SK-N-SH treated with all-trans-retinoic acid at 6 μM for 48 hours (cell line): Measurements from ENCODE around the gene DEGS2.

Experiments used
- ARNTL ChIP-seq: fragments of 450-650 bp; formaldehyde crosslinking; IDR thresholded peaks from 2 replicates; pipeline ENCODE4 v1.5.0; 2020; ENCODE audit warnings: low read depth, mild to moderate bottlenecking, moderate library complexity, borderline replicate concordance
- BACH2 ChIP-seq: fragments of 250-450 bp; sonication (Bioruptor Pico); IDR thresholded peaks from 2 replicates; pipeline ENCODE4 v1.9.0; 2021; ENCODE audit warnings: mild to moderate bottlenecking, borderline replicate concordance
- ESRRG ChIP-seq: fragments of 250-450 bp; sonication (Bioruptor Pico); IDR thresholded peaks from 2 replicates; pipeline ENCODE4 v1.6.1; 2021; ENCODE audit warnings: mild to moderate bottlenecking
- GLIS3 ChIP-seq: fragments of 250-450 bp; sonication (Bioruptor Pico); IDR thresholded peaks from 2 replicates; pipeline ENCODE4 v1.5.0; 2020; ENCODE audit warnings: mild to moderate bottlenecking, moderate library complexity
- ISL1 ChIP-seq: fragments of 250-450 bp; sonication (Bioruptor Pico); IDR thresholded peaks from 2 replicates; pipeline ENCODE4 v2.1.2; 2022; ENCODE audit warnings: mild to moderate bottlenecking, moderate library complexity
- RARB ChIP-seq: fragments of 250-450 bp; sonication (Bioruptor Pico); IDR thresholded peaks from 2 replicates; pipeline ENCODE4 v1.8.0; 2021; ENCODE audit warnings: mild to moderate bottlenecking, moderate library complexity
- SNAI2 ChIP-seq: fragments of 250-450 bp; sonication (Bioruptor Pico); IDR thresholded peaks from 2 replicates; pipeline ENCODE4 v1.5.0; 2020; ENCODE audit warnings: mild to moderate bottlenecking, moderate library complexity
- TOX ChIP-seq: fragments of 250-450 bp; sonication (Bioruptor Pico); IDR thresholded peaks from 2 replicates; pipeline ENCODE4 v1.8.0; 2021; ENCODE audit warnings: mild to moderate bottlenecking, moderate library complexity, borderline replicate concordance
- ZC3H10 ChIP-seq: fragments of 250-450 bp; sonication (Bioruptor Pico); IDR thresholded peaks from 2 replicates; pipeline ENCODE4 v1.5.1; 2021; ENCODE audit warnings: mild to moderate bottlenecking, moderate library complexity
- TF ChIP-seq, protein P1 (sequence below): fragments of 250-450 bp; sonication (Bioruptor Pico); IDR thresholded peaks from 2 replicates; pipeline ENCODE4 v1.8.0; 2021; ENCODE audit warnings: low read depth, mild to moderate bottlenecking, moderate library complexity, borderline replicate concordance
- TF ChIP-seq, protein P2 (sequence below): fragments of 250-450 bp; sonication (Bioruptor Pico); IDR thresholded peaks from 2 replicates; pipeline ENCODE4 v1.8.0; 2020; ENCODE audit warnings: mild to moderate bottlenecking, moderate library complexity, borderline replicate concordance

DNA sequence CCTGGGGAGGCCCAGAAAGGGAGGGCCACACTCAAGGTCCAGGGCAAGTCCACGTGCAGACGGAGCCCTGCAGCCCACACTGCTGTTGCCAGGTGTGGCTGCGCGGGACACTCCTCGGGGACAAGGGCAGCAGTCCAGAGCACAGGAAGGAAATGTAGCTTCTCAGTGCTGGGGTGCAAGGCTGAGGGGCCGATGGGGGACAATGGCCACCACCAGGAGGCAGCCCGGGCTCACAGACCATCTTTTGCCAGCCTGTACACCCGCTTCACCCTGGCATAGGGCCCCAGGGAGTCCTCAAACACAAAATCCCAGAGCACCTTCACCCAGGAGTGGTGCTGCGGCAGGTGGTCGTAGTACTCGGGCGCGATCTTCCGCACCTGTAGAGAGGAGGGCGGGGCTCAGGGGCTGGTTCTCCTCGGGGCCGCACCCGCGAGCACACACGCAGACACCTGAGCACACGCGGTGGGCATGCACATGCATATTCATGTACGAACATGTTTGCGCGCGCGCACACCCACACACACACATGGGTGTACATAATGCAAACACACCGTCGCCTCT, 12.8 kb downstream of the DEGS2 start:
- TF ChIP-seq BACH2 (CRISPR knock-in tag) (no peak), SNAI2 (CRISPR knock-in tag) (no peak), TOX (CRISPR knock-in tag) (no peak), RARB (CRISPR knock-in tag) (no peak), ESRRG (CRISPR knock-in tag) (no peak), GLIS3 (CRISPR knock-in tag) (no peak), ARNTL (CRISPR knock-in tag) (no peak), ZC3H10 (CRISPR knock-in tag) (no peak), ISL1 (CRISPR knock-in tag) (no peak)
- TF ChIP-seq, protein P1, sequence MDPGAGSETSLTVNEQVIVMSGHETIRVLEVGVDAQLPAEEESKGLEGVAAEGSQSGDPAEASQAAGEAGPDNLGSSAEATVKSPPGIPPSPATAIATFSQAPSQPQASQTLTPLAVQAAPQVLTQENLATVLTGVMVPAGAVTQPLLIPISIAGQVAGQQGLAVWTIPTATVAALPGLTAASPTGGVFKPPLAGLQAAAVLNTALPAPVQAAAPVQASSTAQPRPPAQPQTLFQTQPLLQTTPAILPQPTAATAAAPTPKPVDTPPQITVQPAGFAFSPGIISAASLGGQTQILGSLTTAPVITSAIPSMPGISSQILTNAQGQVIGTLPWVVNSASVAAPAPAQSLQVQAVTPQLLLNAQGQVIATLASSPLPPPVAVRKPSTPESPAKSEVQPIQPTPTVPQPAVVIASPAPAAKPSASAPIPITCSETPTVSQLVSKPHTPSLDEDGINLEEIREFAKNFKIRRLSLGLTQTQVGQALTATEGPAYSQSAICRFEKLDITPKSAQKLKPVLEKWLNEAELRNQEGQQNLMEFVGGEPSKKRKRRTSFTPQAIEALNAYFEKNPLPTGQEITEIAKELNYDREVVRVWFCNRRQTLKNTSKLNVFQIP (CRISPR knock-in tag): no peak
- TF ChIP-seq, protein P2, sequence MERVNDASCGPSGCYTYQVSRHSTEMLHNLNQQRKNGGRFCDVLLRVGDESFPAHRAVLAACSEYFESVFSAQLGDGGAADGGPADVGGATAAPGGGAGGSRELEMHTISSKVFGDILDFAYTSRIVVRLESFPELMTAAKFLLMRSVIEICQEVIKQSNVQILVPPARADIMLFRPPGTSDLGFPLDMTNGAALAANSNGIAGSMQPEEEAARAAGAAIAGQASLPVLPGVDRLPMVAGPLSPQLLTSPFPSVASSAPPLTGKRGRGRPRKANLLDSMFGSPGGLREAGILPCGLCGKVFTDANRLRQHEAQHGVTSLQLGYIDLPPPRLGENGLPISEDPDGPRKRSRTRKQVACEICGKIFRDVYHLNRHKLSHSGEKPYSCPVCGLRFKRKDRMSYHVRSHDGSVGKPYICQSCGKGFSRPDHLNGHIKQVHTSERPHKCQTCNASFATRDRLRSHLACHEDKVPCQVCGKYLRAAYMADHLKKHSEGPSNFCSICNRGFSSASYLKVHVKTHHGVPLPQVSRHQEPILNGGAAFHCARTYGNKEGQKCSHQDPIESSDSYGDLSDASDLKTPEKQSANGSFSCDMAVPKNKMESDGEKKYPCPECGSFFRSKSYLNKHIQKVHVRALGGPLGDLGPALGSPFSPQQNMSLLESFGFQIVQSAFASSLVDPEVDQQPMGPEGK (CRISPR knock-in tag): no peak
